ENCODE results near the gene DDR2. TPM values are rescaled to one million over a fixed set of nuclear protein-coding genes. Genes with fewer than 3 reads are reported as not detected.

DDR2 gene
- total RNA-seq, 1 experiment from 2014 or later: 0.52 TPM

DNA sequence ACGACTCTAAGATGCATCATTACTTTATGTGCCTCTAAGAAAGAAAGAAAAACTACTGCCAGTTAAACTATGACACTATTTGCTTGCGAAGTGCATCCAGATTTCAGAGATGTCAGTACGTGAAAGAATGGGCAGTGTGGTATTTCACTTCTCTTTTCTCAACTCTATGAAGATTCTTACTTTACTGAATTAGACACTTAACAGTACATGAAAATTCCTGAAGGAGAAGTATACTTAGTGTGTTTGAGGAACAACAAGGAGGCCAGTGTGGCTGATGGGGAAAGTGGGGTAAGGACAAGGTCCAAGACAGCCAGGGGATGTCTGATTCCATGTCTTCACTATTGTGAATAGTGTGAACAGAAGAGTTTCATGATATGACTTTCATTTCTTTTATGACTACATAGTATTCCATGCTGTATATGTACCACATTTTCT lies 104.4 kb downstream of the DDR2 start:
- Histone ChIP-seq H2BK15ac (ENCODE audit: low read depth, low read length) (no peak overlapping the region), H3K4me2 (ENCODE audit: insufficient read depth, insufficient read length, low read length) (no peak overlapping the region), H3K18ac (ENCODE audit: insufficient read length, low read depth, low read length) (no peak overlapping the region), H2BK120ac (ENCODE audit: low read depth, low read length, poor library complexity, severe bottlenecking) (no peak overlapping the region), H3T11ph (ENCODE audit: low read length) (no peak overlapping the region), H2BK12ac (ENCODE audit: insufficient read length, low read depth, low read length) (no peak overlapping the region), H4K91ac (ENCODE audit: insufficient read length, low read depth, low read length) (no peak overlapping the region), H3K27ac (ENCODE audit: insufficient read length, low read depth, low read length) (no peak overlapping the region), H3K23ac (ENCODE audit: insufficient read length, low read depth, low read length) (no peak overlapping the region), H3K9ac (ENCODE audit: extremely low read depth, insufficient read length, low read length) (no peak overlapping the region), H4K5ac (ENCODE audit: insufficient read length, low read depth, low read length) (no peak overlapping the region), H2BK5ac (ENCODE audit: insufficient read length, low read length) (no peak overlapping the region), H4K20me1 (ENCODE audit: control insufficient read depth, insufficient read depth, insufficient read length) (no peaks in the 10 kb centered on the region), H3K23me2 (ENCODE audit: insufficient read length, low read depth, low read length, poor library complexity, severe bottlenecking) (no peaks in the 10 kb centered on the region), H3K56ac (ENCODE audit: insufficient read length, low read depth, low read length) (no peak overlapping the region), H3K14ac (ENCODE audit: insufficient read depth, low read length) (no peak overlapping the region), H3K4me1 (ENCODE audit: insufficient read depth, low read length) (no peaks in the 10 kb centered on the region), H2AFZ (ENCODE audit: low read length) (no peak overlapping the region), H3K9me3 (ENCODE audit: control insufficient read depth, low read depth, low read length) (no peaks in the 10 kb centered on the region), H3K27me3 (ENCODE audit: insufficient read depth, low read length) (no peaks in the 10 kb centered on the region; the same call in 1 of the 2 replicates), H3K4ac (ENCODE audit: low read depth, low read length) (no peak overlapping the region), H2AK5ac (ENCODE audit: insufficient read length, low read length) (no peak overlapping the region), H3K79me1 (ENCODE audit: insufficient read depth, low read depth, low read length, poor library complexity, severe bottlenecking) (no peaks in the 10 kb centered on the region), H4K8ac (replicated peaks; ENCODE audit: insufficient read length, low read depth, low read length) (no peak overlapping the region), H2BK20ac (ENCODE audit: low read depth, low read length, poor library complexity, severe bottlenecking) (no peak overlapping the region), H3K79me2 (ENCODE audit: insufficient read depth, low read length) (no peaks in the 10 kb centered on the region)
- TF ChIP-seq, protein P1, sequence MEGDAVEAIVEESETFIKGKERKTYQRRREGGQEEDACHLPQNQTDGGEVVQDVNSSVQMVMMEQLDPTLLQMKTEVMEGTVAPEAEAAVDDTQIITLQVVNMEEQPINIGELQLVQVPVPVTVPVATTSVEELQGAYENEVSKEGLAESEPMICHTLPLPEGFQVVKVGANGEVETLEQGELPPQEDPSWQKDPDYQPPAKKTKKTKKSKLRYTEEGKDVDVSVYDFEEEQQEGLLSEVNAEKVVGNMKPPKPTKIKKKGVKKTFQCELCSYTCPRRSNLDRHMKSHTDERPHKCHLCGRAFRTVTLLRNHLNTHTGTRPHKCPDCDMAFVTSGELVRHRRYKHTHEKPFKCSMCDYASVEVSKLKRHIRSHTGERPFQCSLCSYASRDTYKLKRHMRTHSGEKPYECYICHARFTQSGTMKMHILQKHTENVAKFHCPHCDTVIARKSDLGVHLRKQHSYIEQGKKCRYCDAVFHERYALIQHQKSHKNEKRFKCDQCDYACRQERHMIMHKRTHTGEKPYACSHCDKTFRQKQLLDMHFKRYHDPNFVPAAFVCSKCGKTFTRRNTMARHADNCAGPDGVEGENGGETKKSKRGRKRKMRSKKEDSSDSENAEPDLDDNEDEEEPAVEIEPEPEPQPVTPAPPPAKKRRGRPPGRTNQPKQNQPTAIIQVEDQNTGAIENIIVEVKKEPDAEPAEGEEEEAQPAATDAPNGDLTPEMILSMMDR (conservative IDR thresholded peaks at IDR 0.05): no peak
- Mint-ChIP-seq H3K27ac (no peak overlapping the region), H3K4me3 (no peak overlapping the region), H3K27me3 (ENCODE audit: low read depth) (no peaks in the 10 kb centered on the region; the same call in 1 of the 2 replicates), H3K36me3 (ENCODE audit: insufficient read depth in 1 of 3, low read depth in 3 of 3) (no peaks in the 10 kb centered on the region), H3K9me3 (no peaks in the 10 kb centered on the region; a peak in 2 of 5 replicates), H3K4me1 (peaks cover 0 to 3% of the 10 kb centered on the region in 2 experiments; a peak in 2 of 4 replicates)
- no CpG with 5 or more reads among the region's 3 CpGs for WGBS (ENCODE audit: extremely low coverage, insufficient read length, low lambda C conversion rate)
- no peak for DNase-seq
